Body of pancreas (tissue), 4 donors: ENCODE results near the gene IL18R1. TPM values are rescaled to one million over a fixed set of nuclear protein-coding genes. Genes with fewer than 3 reads are reported as not detected.

ENCODE experiments used
- ATAC-seq: fragments of 150-250 bp; one replicate; pipeline ENCODE4 v1.9.1; 2016
- DNase-seq, 4 donors: peaks; one replicate each; pipeline ENCODE4 v3.0.0-alpha.2; 2019
- H3K27ac ChIP-seq, 4 donors: fragments of 200-600 bp; sonication (generic); 1 replicate in 3 of 4; 2 replicates in 1 of 4; pipeline versions ENCODE4 v1.5.1 to v1.6.1; 2016 to 2019; ENCODE audit warnings: mild to moderate bottlenecking in 1 of 4, mixed read lengths in 1 of 4, moderate library complexity in 1 of 4
- H3K27me3 ChIP-seq, 2 donors: fragments of 200-600 bp; sonication (generic); one replicate each; pipeline ENCODE4 v1.6.0; 2016; ENCODE audit warnings: mild to moderate bottlenecking in 1 of 2
- H3K36me3 ChIP-seq, 2 donors: fragments of 200-600 bp; sonication (generic); replicated peaks in 1 of 2; 2 replicates each; pipeline ENCODE4 v1.5.1; 2016; ENCODE audit warnings: low read depth in 2 of 2; ENCODE audit not compliant: insufficient read depth in 1 of 2
- H3K4me1 ChIP-seq: fragments of 200-600 bp; sonication (generic); one replicate; pipeline ENCODE4 v1.6.0; 2016
- H3K4me3 ChIP-seq, 2 donors: fragments of 200-600 bp; sonication (generic); 1 replicate in 1 of 2; 2 replicates in 1 of 2; pipeline ENCODE4 v1.5.1; 2016 to 2019
- H3K9me3 ChIP-seq, 3 donors: fragments of 200-600 bp; sonication (generic); 1 replicate in 2 of 3; 2 replicates in 1 of 3; pipeline ENCODE4 v1.5.1; 2016
- CTCF ChIP-seq, 7 experiments: fragments of 450-650 bp in 4 of 7; fragments of 200-600 bp in 3 of 7; sonication (generic) in 3 of 7; IDR thresholded peaks; one replicate each; pipeline ENCODE4 v1.5.1; 2016 to 2019; ENCODE audit warnings: antibody characterized with exemption in 7 of 7
- POLR2A ChIP-seq, 3 donors: fragments of 450-650 bp; IDR thresholded peaks; one replicate each; pipeline ENCODE4 v1.6.1; 2016; ENCODE audit warnings: antibody characterized with exemption in 3 of 3, mild to moderate bottlenecking in 2 of 3
- WGBS, 2 donors: methylation state at CpG; one replicate each; pipeline ENCODE4 v1.1.5; 2017; 5-methylcytosine and 5-hydroxymethylcytosine counted together
- intact Hi-C: fragments of 100-400 bp; cut with DNase I; formaldehyde crosslinking; loops from one replicate; pipeline ENCODE4 v1.15.1; 2023
- total RNA-seq, 2 donors: library from RNA; depleted of rRNA; stranded (reverse); fragments of >200 nt; gene quantifications; one replicate each; pipeline ENCODE4 v1.1.0, GENCODE V29; 2016

The IL18R1 gene
- total RNA-seq, 2 donors from 2014 or later = 3.1 to 5.3 TPM

DNA sequence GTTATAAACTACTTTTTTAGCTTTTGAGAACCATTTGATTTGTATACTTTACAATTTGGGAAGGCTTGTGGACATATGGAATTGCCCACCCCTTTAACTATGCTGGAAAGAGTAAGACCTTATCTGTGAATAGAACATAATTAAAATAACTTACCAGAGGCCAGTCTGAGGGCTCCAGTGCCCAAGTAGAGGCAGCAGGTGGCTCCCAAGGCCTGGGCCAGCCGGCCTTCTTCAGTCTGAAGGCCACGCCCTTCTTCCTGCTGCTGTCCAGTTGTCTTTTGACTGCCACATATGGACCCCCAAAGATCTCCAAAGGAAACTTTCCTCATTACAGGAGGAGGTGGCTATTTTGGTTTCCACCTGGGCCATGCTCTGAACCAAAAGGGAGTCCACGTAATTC is 55.4 kb downstream of the IL18R1 start:
- Histone ChIP-seq H3K9me3 (no peaks in the 10 kb centered on the region), H3K27me3 (no peaks in the 10 kb centered on the region), H3K27ac (no peak overlapping the region), H3K4me3 (no peak overlapping the region), H3K4me1 (no peaks in the 10 kb centered on the region), H3K36me3 (no peaks in the 10 kb centered on the region)
- TF ChIP-seq POLR2A (IDR thresholded peaks at IDR 0.05) = no peak
- TF ChIP-seq CTCF (IDR thresholded peaks at IDR 0.05) = no peak
- intact Hi-C loops = no loop called here
- DNase-seq (no peak), ATAC-seq (no peak)
- WGBS, 2 donors = 83 to 96% methylated on average over 3 of the region's 3 CpGs

DNA sequence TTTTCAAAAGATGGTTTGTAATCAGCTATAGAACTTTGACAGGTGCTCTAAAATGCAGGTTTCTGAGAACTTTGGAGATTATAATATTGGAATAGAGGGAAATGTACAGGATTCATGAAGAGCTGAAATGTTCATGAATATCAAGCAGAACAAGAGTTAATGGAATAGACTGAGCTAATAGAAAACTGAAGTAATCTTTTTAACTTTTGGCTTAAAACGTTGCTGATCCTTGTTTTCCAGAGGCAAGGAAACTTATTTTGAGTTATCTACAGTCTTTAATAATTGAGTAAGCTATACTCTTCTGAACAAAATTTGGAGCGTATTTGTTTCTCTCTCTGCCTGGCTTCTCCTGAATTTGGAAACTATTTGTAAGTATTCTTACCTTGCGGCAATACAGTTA is 56.6 kb downstream of the IL18R1 start:
- no peak overlapping the region for H3K27ac ChIP-seq
- H3K36me3 ChIP-seq = no peaks in the 10 kb centered on the region
- DNase-seq = no peak
- intact Hi-C loops = no loop called here
- H3K4me1 ChIP-seq = no peaks in the 10 kb centered on the region
- no peaks in the 10 kb centered on the region for H3K27me3 ChIP-seq
- no peak for ATAC-seq
- no peaks in the 10 kb centered on the region for H3K9me3 ChIP-seq
- no peak for TF ChIP-seq POLR2A (IDR thresholded peaks at IDR 0.05)
- TF ChIP-seq CTCF (IDR thresholded peaks at IDR 0.05) = no peak
- H3K4me3 ChIP-seq = no peak overlapping the region
- WGBS, 2 donors = 74 to 76% methylated on average over 3 of the region's 3 CpGs

GRCh38 chr2:102417946-102418345 is 62.4 kb downstream of the IL18R1 start:
- Histone ChIP-seq H3K27ac (no peak overlapping the region), H3K9me3 (no peaks in the 10 kb centered on the region), H3K36me3 (no peaks in the 10 kb centered on the region), H3K4me3 (no peak overlapping the region), H3K27me3 (no peaks in the 10 kb centered on the region), H3K4me1 (no peaks in the 10 kb centered on the region)
- no peak for DNase-seq
- intact Hi-C loops = no loop called here
- WGBS, 2 donors = 77 to 85% methylated on average over 1 of the region's 1 CpG
- ATAC-seq = no peak
- no peak for TF ChIP-seq CTCF (IDR thresholded peaks at IDR 0.05)
- TF ChIP-seq POLR2A (IDR thresholded peaks at IDR 0.05) = no peak

DNA sequence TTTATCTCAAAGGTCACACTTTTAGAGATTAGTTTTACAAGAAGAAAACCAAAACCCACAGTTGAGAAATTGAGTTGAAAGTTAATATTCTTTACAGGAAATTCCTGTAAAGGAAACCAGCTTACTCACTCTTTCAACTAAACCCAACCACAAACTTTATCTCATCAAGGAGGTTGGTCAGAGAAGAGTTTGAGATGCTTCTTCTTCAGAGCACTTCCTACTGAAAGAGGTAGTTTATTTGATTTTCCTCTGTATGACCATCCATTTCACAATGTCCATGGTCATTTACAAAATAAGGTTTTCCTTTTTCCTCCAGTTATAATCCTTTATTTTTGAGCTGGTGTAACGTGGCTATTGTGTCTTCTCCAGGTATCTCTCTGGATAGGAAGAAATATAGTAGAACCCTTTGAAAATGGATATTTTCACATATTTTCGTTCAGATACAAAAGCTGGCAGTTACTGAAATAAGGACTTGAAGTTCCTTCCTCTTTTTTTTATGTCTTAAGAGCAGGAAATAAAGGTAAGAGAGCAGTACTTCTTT is 62.9 kb downstream of the IL18R1 start:
- no peaks in the 10 kb centered on the region for H3K4me1 ChIP-seq
- no peaks in the 10 kb centered on the region for H3K27me3 ChIP-seq
- TF ChIP-seq POLR2A (IDR thresholded peaks at IDR 0.05) (no peak), CTCF (IDR thresholded peaks at IDR 0.05) (no peak)
- no peak overlapping the region for H3K4me3 ChIP-seq
- DNase-seq = no peak
- H3K9me3 ChIP-seq = no peaks in the 10 kb centered on the region
- intact Hi-C loops = no loop called here
- 41 to 43% methylated on average over 2 of the region's 2 CpGs for WGBS, 2 donors
- no peak for ATAC-seq
- H3K27ac ChIP-seq = no peak overlapping the region
- H3K36me3 ChIP-seq = no peaks in the 10 kb centered on the region

GRCh38 chr2:102420290-102420689 is 64.7 kb downstream of the IL18R1 start:
- DNase-seq (no peak), ATAC-seq (no peak)
- H3K4me3 ChIP-seq = no peak overlapping the region
- TF ChIP-seq CTCF (IDR thresholded peaks at IDR 0.05) (no peak), POLR2A (IDR thresholded peaks at IDR 0.05) (no peak)
- intact Hi-C loops = no loop called here
- no peaks in the 10 kb centered on the region for H3K9me3 ChIP-seq
- no peaks in the 10 kb centered on the region for H3K36me3 ChIP-seq
- no peaks in the 10 kb centered on the region for H3K4me1 ChIP-seq
- no peaks in the 10 kb centered on the region for H3K27me3 ChIP-seq
- H3K27ac ChIP-seq = no peak overlapping the region
- WGBS, 2 donors = 70 to 77% methylated on average over 4 of the region's 4 CpGs
